GM18498 (cell line): ENCODE data around the gene ABCC1.
"Not testable (repeated sequence)": the region's sequence is repeated elsewhere in the genome, so short reads cannot be mapped to it uniquely, and the experiment has no call there.

ENCODE experiments used
- ATAC-seq: cut with Tn5 transposase; IDR thresholded peaks from one replicate; pipeline ENCODE4 v1.9.1; 2021; ENCODE audit warnings: mild to moderate bottlenecking, moderate library complexity; ENCODE audit not compliant: unreplicated experiment

Gene ABCC1

GRCh38 chr16:15942931-15943690 is 6.3 kb upstream of the ABCC1 start:
- no peak for ATAC-seq

- ATAC-seq: no peak
Measured at GRCh38 chr16:15946257-15947044, 3.0 kb upstream of the ABCC1 start.

- ATAC-seq: no peak
Measured at GRCh38 chr16:15947983-15948509, 1.4 kb upstream of the ABCC1 start.

GRCh38 chr16:15948532-15949209 is 745 bp upstream of the ABCC1 start:
- peak; percentile 33 for ATAC-seq

GRCh38 chr16:15950161-15950854 is 892 bp downstream of the ABCC1 start:
- ATAC-seq: peak; percentile 31

GRCh38 chr16:15950869-15951268 is 1.5 kb downstream of the ABCC1 start:
- ATAC-seq: no peak

- no peak for ATAC-seq
Measured at GRCh38 chr16:15951852-15952251, 2.4 kb downstream of the ABCC1 start.

GRCh38 chr16:15952265-15952711 is 2.9 kb downstream of the ABCC1 start:
- ATAC-seq: no peak

- no peak for ATAC-seq
Measured at GRCh38 chr16:15953477-15953876, 4.1 kb downstream of the ABCC1 start.

- ATAC-seq: no peak
Measured at GRCh38 chr16:15953929-15954813, 4.8 kb downstream of the ABCC1 start.

- no peak for ATAC-seq
Measured at GRCh38 chr16:15954814-15955151, 5.4 kb downstream of the ABCC1 start.

- ATAC-seq: no peak
Measured at GRCh38 chr16:15955425-15955824, 6.0 kb downstream of the ABCC1 start.

- ATAC-seq: not testable (repeated sequence)
Measured at GRCh38 chr16:15956106-15956505, 6.7 kb downstream of the ABCC1 start.

GRCh38 chr16:15958703-15959348 is 9.4 kb downstream of the ABCC1 start:
- no peak for ATAC-seq

GRCh38 chr16:15960124-15960971 is 10.9 kb downstream of the ABCC1 start:
- no peak for ATAC-seq

- ATAC-seq: peak; percentile 71
Measured at GRCh38 chr16:15961060-15961511, 11.7 kb downstream of the ABCC1 start.

GRCh38 chr16:15961571-15962090 is 12.2 kb downstream of the ABCC1 start:
- ATAC-seq: peak; percentile 47

- no peak for ATAC-seq
Measured at GRCh38 chr16:15963307-15963910, 14.0 kb downstream of the ABCC1 start.
